NOMO-1 treated with DMSO at 0.1 percent for 48 hours (cell line): Measurements from ENCODE around the gene DYNC2H1.

Source experiments
- DNase-seq: peaks from one replicate; lab custom pipeline; 2025; ENCODE audit not compliant: unreplicated experiment; lab: John Stamatoyannopoulos, UW

DYNC2H1 gene

DNA sequence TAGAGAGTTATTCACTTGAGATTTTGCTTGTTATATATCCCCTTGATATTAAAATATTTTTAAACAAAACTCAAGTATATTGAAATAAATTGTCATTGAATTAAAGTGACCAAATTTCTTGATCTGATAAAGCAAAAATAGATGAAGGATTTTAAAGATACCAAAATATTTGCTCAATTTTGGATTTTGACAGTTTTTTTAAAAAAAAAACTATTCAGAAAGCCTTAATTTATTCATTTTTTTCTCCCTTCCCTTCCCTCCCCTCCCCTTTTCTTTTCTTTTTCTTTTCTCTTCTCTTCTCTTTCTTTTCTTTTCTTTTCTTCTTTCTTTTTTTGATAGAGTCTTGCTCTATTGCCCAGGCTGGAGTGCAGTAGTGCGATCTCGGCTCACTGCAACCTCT is 163.7 kb downstream of the DYNC2H1 start:
- no peak for DNase-seq

DNA sequence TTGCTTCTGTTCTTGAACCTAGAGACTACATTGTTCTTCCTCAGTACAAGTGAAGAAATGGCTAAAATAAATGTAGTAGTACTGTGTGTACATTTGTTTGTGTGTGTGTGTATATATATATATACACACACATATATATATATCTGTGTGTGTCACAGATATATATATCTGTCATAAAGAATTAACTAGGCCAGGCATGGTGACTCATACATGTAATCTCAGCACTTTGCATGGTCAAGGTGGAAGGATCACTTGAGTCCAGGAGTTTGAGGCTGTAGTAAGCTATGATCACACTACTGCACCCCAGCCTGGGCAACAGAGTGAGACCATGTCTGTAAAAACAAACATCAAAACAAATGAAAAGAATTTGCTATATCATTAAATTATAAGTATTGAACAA is 164.8 kb downstream of the DYNC2H1 start:
- no peak for DNase-seq

DNA sequence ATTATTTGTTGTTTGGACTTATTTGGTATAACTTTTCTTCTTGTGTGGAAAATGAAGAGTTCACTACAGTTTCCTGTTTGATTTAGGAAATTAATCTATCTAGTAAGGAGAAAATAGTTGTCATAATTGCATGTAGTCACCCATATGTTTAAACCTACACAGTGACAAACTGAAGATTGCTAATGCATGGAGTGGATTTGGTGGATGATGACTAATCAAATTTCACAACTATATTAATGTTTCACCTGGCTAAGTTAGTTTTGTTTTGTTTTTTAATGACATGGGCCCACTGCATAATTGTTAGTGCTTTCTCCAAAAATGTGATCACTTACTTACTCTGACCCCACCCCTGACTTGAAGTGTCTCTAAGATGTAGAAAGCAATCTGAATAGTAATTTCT is 170.6 kb downstream of the DYNC2H1 start:
- no peak for DNase-seq

DNA sequence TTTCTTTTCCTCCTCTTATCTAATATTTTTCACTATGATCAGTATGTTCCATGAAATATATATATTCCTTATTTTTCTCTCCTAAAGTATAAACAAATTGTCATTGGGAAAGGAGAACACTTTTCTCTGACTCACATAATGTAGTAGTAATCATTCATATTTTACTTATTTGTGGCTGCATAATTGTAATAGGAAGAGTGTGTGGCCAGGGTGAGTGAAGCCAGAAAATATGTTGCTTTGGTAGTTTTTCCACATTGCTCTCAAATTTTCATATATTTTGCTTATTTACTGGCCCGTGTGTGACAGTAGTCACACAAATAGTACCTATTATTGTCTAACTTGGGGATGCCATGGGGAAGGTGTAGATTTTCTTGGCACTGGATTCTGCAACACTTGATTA is 172.1 kb downstream of the DYNC2H1 start:
- no peak for DNase-seq

DNA sequence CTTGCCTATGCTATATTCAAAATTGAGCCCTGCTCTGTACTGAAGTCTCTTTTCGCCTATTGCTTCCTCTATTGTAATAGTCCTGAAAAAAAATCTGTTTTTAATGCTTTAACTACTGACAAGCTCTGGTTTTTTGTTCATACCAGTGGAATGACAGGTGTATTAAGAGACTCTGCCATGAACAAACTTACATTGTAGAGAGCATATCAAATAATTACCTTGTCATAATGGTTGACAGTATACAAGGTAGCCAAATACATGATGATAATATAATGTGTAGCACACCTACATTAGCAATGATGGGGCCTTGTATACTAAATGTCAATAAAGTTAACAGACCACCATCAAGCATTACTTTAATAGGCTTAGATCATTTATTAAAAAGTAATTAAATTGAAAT is 175.0 kb downstream of the DYNC2H1 start:
- no peak for DNase-seq

DNA sequence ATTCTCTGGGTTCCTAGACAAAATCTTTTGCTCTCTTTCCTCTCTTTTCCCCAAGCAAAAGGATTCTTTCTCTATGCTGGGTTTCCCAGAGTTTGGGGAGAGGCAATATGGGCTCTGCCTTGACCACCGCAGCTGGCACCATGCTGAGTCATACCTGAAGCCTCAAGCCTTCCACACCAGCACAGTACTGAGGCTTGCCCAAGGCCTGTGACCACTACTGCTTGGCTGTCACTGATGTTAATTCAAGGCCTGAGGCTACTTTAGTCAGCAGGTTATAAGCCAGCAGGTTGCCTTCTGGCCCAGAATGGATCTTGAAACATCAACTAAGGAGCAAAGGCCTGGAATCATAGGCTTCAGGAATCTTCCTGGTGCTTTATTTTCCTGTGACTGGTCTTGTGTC is 185.3 kb downstream of the DYNC2H1 start:
- no peak for DNase-seq

DNA sequence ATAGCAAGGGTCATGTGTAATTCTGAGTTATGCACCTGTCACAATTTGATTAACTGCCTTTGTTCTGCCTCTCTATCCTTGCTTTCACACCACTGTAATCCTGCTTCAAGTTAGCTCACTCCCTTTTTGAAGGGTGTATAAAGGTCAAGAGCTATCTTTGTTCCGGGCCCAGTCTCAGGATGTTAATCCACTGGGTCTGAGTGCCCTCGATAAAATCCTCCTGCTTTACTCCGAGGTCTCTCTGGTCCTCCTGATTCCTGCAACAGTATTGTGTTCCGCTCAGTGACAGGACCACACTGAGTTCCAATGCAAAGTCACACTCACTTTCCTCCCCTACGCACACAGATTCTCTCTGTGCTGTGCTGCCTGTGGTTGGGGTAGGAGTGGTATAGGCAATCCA is 186.5 kb downstream of the DYNC2H1 start:
- DNase-seq: no peak

DNA sequence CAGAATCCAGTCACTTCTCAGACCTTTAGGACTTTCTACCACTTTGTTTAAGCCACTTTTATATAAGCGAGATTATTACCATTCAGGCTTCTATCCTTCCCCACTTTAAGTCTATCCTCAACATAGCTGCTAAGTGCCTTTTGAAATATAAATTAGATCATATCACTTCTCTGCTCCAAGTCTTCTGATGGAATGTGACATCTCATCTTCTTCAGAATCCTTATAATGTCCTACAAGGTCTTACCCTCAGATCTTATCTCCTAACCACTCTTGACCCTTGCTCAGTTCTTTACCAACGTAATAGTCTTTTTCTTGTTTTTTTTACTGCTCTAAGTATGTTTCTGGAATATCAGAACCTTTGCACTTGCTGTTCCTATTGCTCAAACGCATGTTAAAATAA is 188.7 kb downstream of the DYNC2H1 start:
- no peak for DNase-seq

DNA sequence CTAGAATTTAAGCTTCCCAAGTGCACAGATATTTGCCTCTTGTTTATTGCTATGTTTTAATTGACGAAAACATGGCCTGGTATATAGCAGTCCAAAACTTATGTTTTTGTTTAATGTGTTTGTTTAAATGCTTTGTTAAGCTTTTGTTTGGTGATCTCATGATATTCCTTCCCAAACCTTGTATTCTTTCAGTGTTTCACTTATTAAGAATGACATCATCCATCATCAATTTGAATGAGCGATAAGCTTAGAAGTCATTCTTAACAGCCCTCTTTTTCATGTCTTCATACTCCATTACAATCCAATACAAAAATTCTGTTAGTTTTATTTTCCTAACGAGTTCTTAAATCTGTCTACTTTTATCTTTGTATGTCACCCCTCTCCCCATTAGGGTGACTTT is 206.0 kb downstream of the DYNC2H1 start:
- DNase-seq: no peak

DNA sequence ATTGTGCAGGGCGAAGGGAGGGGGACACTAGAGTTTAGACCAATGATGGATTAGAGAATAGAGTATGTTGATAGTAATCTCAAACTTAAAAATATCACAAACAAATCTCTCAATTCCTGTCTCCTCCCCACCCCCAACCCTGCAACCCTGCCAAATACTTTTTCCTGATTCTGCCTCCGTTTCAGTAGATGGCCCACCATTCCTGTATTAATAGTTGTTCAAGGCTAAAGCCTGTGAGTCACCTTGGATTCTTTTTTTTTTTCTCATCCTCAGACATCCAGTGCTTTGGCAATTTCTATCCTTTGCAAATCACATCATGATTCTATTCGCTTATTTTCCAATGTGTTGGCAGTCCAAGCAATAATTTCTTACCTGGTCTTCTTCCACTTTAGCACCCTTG is 207.9 kb downstream of the DYNC2H1 start:
- DNase-seq: no peak

DNA sequence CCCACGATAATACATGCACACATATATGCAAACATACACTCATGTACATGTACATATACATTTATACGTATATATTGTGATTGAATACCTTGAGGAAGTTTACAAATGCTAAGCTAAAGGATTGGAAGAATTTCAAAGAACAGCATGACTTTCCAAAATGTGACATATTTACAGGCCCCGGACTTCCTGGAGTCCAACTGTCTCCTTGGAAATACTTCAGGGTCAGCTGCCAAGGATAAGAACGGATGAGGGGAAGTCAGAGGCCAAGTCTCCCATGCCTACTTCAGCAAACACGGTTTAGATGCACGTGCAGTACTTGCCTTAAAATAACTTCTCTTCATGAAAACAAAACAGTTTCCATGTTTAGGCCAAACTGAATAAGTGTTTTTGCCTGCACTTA is 213.6 kb downstream of the DYNC2H1 start:
- no peak for DNase-seq

DNA sequence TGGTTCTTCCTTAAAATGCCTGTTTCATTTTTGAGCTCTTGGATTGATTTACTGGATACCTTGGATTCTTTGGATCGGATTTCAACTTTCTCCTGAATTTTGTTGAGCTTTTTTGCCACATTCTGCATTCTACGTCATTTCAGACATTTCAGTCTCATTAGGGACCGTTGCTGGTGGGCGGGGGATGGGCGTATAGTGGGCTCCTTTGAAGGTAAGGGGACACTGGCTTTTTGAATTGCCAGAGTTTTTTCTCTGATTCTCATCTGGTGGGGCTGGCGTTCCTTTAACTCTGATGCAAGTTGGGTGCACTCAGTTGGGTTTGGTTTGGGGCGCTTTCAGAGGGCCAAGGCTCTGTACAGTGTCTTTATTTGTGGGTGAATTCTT is 216.5 kb downstream of the DYNC2H1 start:
- no peak for DNase-seq

DNA sequence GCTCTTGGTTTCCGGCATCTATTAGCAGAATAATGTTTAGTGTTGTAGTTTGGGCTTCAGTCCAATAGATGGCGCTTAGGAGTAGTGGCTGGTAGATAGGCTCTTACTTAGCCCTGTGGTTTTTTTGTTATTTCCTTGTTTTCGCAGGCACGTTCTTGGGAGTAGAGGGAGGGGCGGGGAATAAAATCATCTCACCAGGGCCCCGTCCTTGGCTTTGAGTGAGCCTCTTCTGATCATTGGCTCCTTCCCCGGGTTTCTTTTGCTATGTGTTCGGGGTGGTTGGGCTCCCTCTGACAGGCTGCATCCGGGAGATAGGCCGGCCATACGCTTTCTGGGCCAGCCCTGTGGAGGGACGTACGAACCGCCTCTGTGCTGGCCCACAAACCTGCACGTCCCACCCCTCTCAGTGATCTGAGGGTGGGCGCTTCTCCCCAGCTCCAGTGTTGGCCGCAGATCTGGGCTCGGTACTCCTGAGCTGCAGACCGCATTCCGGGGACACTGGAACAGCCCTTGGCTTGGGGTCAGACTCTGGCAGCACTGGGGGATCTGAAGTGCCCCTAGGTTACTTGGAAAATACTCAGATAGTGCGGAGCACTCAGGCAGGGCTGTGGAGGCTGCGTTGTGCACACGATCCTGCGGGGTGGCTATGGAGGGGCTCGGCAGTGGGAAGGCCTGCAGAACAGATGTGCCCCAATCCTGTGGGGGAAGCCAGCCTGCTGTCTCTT is 217.0 kb downstream of the DYNC2H1 start:
- DNase-seq: peak; percentile 79

DNA sequence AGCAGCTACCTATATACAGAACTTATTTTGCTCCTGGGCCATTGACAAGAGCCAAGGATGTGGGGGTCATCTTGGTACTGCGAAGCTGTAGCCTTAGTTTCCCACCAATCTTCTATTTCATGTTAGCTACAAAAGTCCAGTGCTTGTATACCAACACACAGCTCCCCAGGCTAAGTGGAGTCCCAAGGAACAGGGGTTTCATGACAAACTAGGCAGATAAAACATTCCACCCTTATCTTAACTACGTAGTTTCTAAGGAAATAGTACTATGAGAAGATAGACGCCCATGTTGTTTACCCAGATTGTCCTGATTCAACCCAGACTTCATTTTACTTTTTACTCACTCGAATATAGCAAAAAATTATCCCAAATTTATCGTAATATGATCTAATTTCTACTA is 218.5 kb downstream of the DYNC2H1 start:
- no peak for DNase-seq

DNA sequence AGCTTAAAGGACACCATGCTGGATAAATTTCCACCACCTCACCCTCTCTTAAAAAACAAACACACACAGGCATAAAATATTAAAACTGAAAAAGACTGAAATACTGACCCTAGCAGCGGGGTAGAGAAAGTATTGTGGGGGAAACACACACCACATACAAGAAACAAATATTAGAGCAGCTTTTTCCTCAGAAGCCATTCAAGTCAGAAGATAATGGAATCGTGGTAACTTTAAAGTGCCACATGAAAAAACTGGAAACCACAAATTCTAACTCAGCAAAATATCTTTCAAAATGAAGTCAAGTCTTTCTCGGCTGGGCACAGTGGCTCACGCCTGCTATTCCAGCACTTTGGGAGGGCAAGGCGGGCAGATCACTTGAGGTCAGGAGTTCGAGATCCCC is 223.2 kb downstream of the DYNC2H1 start:
- DNase-seq: no peak

DNA sequence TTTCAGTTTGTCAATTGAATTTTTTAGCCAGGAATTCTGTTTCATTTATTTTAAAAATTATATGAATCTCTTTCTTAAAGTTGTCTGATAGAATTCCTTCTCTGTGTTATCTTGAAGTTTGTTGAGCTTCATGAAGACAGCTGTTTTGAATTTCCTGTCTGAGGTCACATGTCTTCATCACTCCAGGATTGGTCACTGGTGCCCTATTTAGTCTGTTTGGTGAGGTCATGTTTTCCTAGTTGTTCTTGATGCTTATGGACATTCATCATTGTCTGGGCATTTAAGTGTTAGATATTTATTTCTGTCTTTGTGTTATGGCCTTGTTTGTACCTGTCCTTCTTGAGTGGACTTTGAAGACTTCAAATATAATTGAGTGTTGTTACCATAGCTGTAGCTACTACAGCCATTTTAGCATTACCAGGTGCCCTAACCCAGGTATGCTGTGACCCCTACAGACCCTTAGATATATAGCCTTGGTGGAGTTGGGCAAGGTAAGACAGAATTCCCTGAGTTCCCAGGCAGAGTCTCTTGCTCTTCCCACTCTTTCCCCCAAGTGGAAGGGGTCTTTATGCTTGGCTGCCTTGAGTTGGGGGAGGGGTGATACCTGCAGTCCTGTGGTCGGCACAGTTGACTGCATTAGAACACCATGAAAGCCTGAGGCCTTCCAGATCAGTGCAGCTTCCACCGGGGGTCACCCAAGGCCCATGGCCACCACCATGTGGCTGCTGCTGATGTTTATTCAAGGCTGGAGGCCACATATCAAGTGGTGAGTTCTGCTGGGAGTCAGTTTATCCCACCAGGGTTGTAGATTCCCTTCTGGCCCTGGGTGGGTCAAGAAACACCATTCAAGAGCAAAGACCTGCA is 229.6 kb downstream of the DYNC2H1 start:
- no peak for DNase-seq

DNA sequence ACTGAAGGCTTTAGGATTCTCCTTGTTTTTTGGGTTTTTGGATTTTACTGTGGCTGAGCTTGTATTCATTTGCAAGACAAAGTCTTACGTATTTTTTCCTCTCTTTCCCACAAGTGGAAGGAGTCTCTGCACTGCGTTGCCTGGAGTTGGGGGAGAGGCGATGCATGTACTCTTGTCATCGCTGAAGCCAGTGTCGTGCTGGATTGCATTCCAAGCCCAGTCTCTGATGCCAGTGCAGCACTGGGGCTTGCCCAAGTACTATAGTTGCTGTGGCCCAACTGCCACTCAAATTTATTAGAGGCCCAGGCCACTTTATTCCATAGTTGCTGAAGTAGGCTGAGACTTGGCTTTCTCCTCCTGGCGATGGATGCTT is 230.2 kb downstream of the DYNC2H1 start:
- DNase-seq: no peak

DNA sequence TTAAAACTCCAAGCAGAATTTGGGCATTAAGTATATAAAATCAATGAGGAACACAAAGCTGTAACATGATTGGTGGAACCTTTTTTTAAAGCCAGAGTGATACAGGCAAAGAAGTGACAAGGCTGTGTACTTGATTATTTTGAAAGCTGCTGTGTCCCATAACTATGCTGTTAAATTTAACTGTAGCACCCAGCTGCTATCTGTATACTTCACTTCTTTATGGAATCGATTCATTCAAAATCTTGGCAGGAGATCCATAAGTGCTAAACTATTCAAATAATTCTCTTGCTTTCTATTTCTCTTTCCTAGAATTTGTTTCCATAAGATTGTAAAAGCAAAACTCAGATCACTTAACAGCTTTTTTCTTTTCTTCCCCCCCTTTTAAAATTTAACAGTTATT is 231.7 kb downstream of the DYNC2H1 start:
- DNase-seq: no peak

DNA sequence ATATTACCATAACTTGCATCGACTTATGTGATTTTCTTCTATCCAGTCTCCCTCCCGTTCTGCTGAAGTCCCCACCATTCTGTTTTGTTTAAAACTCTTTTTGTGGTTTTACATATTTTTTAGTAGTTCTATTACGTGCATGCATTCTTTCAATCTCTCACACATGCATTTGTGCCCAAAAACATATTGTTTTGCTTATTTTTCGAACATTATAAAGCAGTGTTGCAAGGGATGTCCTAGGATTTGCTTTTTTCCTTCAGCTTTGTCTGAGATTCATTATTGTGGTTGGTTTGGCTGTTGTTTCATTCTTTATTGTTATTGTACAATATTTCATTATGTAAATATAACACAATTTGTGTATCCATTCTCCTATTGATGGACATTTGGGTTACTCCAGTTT is 235.7 kb downstream of the DYNC2H1 start:
- no peak for DNase-seq

DNA sequence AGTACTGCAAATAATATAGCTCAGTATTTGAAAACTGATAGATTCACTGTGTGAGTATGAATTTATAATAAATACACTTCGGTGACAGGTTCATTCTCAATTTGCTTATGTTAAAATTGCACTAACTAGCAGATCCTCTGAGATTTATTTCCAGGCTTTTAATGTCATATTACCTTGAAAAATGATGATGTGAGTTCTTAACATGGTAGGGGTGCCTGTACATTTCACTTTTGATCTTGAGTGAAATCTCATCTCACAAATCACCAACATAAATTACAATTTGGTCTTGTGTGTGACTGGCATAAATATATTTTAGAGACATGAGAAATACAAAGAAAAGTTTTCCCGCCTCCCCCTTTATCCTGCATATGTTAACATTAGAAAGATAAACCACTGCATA is 240.4 kb downstream of the DYNC2H1 start:
- DNase-seq: no peak

DNA sequence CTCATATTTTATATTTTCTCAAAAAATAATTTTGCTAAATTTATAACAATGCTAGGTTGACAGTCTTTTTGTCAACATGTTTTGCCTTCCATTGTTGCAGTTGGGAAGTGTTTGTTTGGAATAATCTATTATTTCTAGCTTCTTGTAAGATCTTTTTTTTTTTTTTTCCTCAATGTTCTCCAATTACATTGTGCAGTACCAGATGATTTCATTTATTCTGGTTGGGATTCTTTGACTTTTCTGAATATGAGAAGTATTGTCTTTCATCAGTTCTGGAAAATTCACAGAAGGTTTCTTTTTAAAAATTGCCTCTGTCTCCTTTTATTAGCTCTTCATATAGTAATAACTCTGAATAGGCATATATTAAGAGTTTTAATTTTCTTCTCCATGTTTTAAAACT is 245.4 kb downstream of the DYNC2H1 start:
- no peak for DNase-seq

DNA sequence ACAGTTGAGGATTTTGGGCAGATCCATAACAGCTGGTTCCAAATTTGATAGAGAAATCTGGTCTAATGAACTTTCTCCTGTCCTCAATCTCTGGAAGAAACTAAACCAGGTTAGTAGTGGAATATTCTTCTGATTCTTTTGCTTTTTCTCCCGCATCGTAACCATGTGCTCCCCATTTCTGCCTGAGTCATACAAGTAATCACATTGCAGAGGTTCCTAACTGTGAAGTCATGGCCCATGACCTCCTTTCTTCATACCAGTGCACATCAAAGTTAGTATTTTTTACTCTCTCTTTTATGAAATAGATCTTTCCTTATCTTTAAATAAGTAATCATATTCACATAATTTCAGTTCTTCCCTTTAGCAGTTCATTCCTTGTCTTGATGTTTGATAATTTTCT is 249.0 kb downstream of the DYNC2H1 start:
- no peak for DNase-seq

DNA sequence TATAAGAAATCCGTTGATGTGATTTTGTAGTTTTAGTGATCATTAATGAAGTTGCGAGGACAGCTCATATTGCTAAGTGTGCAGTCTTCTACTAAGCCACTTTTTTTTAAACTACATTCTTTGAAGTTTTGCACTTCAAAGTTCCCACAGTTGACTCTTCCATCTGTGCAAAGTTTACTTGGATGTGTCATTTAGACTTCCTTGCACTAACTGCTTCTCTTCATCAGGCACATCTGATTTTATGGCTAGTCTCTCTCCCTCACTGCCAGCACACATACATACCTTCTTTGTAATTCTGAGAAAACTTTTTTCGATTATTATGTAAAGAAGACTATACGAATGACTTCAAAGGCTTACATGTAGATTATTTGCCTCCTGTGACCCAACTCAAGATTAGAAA is 250.0 kb downstream of the DYNC2H1 start:
- DNase-seq: no peak
